H9 (cell line): ENCODE data around the gene LRRFIP1. TPM values are rescaled to one million over a fixed set of nuclear protein-coding genes. Genes with fewer than 3 reads are reported as not detected.

Source experiments
- DNase-seq: peaks from one replicate; pipeline ENCODE4 v3.0.0-alpha.2; 2017
- H2AFZ ChIP-seq: one replicate; pipeline ENCODE4 v1.6.1; 2013; ENCODE audit warnings: mild to moderate bottlenecking, low read length, control low read depth, moderate library complexity
- H2AK5ac ChIP-seq: 2 replicates; pipeline ENCODE4 v1.6.1; 2013; ENCODE audit warnings: low read length, control low read depth, mixed read lengths; ENCODE audit not compliant: insufficient read length
- H2BK120ac ChIP-seq: one replicate; pipeline ENCODE4 v1.6.1; 2013; ENCODE audit warnings: low read depth, mild to moderate bottlenecking, low read length, control low read depth, inconsistent platforms; ENCODE audit not compliant: poor library complexity, severe bottlenecking
- H2BK12ac ChIP-seq: 2 replicates; pipeline ENCODE4 v1.6.1; 2013; ENCODE audit warnings: low read length, control low read depth, mixed read lengths, low read depth; ENCODE audit not compliant: insufficient read length
- H2BK15ac ChIP-seq: 2 replicates; pipeline ENCODE4 v1.6.1; 2013; ENCODE audit warnings: low read depth, low read length, control low read depth
- H2BK20ac ChIP-seq: one replicate; pipeline ENCODE4 v1.6.1; 2013; ENCODE audit warnings: low read depth, mild to moderate bottlenecking, low read length, control low read depth, inconsistent platforms; ENCODE audit not compliant: poor library complexity, severe bottlenecking
- H2BK5ac ChIP-seq: 2 replicates; pipeline ENCODE4 v1.6.1; 2013; ENCODE audit warnings: low read length, control low read depth, mixed read lengths; ENCODE audit not compliant: insufficient read length
- H3K14ac ChIP-seq: 2 replicates; pipeline ENCODE4 v1.6.1; 2013; ENCODE audit warnings: low read length, control low read depth; ENCODE audit not compliant: insufficient read depth
- H3K18ac ChIP-seq: 2 replicates; pipeline ENCODE4 v1.6.1; 2013; ENCODE audit warnings: low read depth, mild to moderate bottlenecking, mixed read lengths, low read length, control low read depth; ENCODE audit not compliant: insufficient read length
- H3K23ac ChIP-seq: 2 replicates; pipeline ENCODE4 v1.6.1; 2013; ENCODE audit warnings: low read length, control low read depth, mixed read lengths, low read depth; ENCODE audit not compliant: insufficient read length
- H3K23me2 ChIP-seq: 2 replicates; pipeline ENCODE4 v1.6.1; 2013; ENCODE audit warnings: low read depth, mild to moderate bottlenecking, mixed read lengths, low read length, control low read depth; ENCODE audit not compliant: insufficient read length, poor library complexity, severe bottlenecking
- H3K27ac ChIP-seq: 2 replicates; pipeline ENCODE4 v1.5.1; 2013; ENCODE audit warnings: low read length, control low read depth, mixed read lengths, low read depth; ENCODE audit not compliant: insufficient read length
- H3K27me3 ChIP-seq: 2 replicates; pipeline ENCODE4 v1.6.1; 2013; ENCODE audit warnings: low read length, control low read depth, inconsistent platforms; ENCODE audit not compliant: insufficient read depth
- H3K4ac ChIP-seq: 2 replicates; pipeline ENCODE4 v1.6.1; 2013; ENCODE audit warnings: low read depth, mild to moderate bottlenecking, control low read depth, inconsistent platforms, low read length, moderate library complexity
- H3K4me1 ChIP-seq: 2 replicates; pipeline ENCODE4 v1.6.1; 2013; ENCODE audit warnings: low read length, control low read depth, inconsistent platforms; ENCODE audit not compliant: insufficient read depth
- H3K4me2 ChIP-seq: 2 replicates; pipeline ENCODE4 v1.6.1; 2013; ENCODE audit warnings: low read length, control low read depth, mixed read lengths; ENCODE audit not compliant: insufficient read length, insufficient read depth
- H3K56ac ChIP-seq: 2 replicates; pipeline ENCODE4 v1.6.1; 2013; ENCODE audit warnings: low read depth, mild to moderate bottlenecking, mixed read lengths, low read length, control low read depth; ENCODE audit not compliant: insufficient read length
- H3K79me1 ChIP-seq: 2 replicates; pipeline ENCODE4 v1.6.1; 2013; ENCODE audit warnings: low read depth, mild to moderate bottlenecking, moderate library complexity, low read length, control low read depth, inconsistent platforms; ENCODE audit not compliant: insufficient read depth, poor library complexity, severe bottlenecking
- H3K79me2 ChIP-seq: 2 replicates; pipeline ENCODE4 v1.6.1; 2013; ENCODE audit warnings: low read length, control low read depth, inconsistent platforms; ENCODE audit not compliant: insufficient read depth
- H3K9ac ChIP-seq: 2 replicates; pipeline ENCODE4 v1.6.1; 2013; ENCODE audit warnings: low read length, control low read depth, mixed read lengths; ENCODE audit not compliant: insufficient read length; ENCODE audit errors: extremely low read depth
- H3K9me3 ChIP-seq: one replicate; pipeline ENCODE4 v1.6.1; 2013; ENCODE audit warnings: low read depth, low read length, inconsistent platforms; ENCODE audit not compliant: control insufficient read depth
- H3T11ph ChIP-seq: one replicate; pipeline ENCODE4 v1.6.1; 2013; ENCODE audit warnings: mild to moderate bottlenecking, low read length, control low read depth, inconsistent platforms
- H4K20me1 ChIP-seq: one replicate; pipeline ENCODE4 v1.6.1; 2013; ENCODE audit not compliant: control insufficient read depth, insufficient read length, insufficient read depth
- H4K5ac ChIP-seq: 2 replicates; pipeline ENCODE4 v1.6.1; 2013; ENCODE audit warnings: low read depth, mild to moderate bottlenecking, mixed read lengths, low read length, control low read depth; ENCODE audit not compliant: insufficient read length
- H4K8ac ChIP-seq: replicated peaks from 2 replicates; pipeline ENCODE4 v1.6.1; 2013; ENCODE audit warnings: low read length, control low read depth, mixed read lengths, low read depth; ENCODE audit not compliant: insufficient read length
- H4K91ac ChIP-seq: 2 replicates; pipeline ENCODE4 v1.6.1; 2013; ENCODE audit warnings: low read depth, mild to moderate bottlenecking, moderate library complexity, mixed read lengths, low read length, control low read depth; ENCODE audit not compliant: insufficient read length
- H3K27ac Mint-ChIP-seq, 3 experiments: 2 replicates in 2 of 3; 3 replicates in 1 of 3; pipeline ENCODE4 v1.8.0; 2020 to 2021; ENCODE audit warnings: mixed read lengths in 3 of 3, mild to moderate bottlenecking in 1 of 3, moderate library complexity in 1 of 3
- H3K27me3 Mint-ChIP-seq: 2 replicates; pipeline ENCODE4 v1.8.0; 2021; ENCODE audit warnings: low read depth, mild to moderate bottlenecking, moderate library complexity, mixed read lengths
- H3K36me3 Mint-ChIP-seq, 3 experiments: 2 replicates in 2 of 3; 3 replicates in 1 of 3; pipeline ENCODE4 v1.8.0; 2020 to 2021; ENCODE audit warnings: low read depth in 3 of 3, mixed read lengths in 3 of 3; ENCODE audit not compliant: insufficient read depth in 1 of 3
- H3K4me1 Mint-ChIP-seq, 2 experiments: 2 replicates each; pipeline ENCODE4 v1.8.0; 2020; ENCODE audit warnings: mixed read lengths in 2 of 2
- H3K4me3 Mint-ChIP-seq, 2 experiments: 2 replicates in 1 of 2; 3 replicates in 1 of 2; pipeline ENCODE4 v1.8.0; 2020 to 2021; ENCODE audit warnings: mild to moderate bottlenecking in 2 of 2, mixed read lengths in 2 of 2, moderate library complexity in 1 of 2
- H3K9me3 Mint-ChIP-seq, 2 experiments: 2 replicates in 1 of 2; 3 replicates in 1 of 2; pipeline ENCODE4 v1.8.0; 2020; ENCODE audit warnings: mild to moderate bottlenecking in 2 of 2, mixed read lengths in 2 of 2, moderate library complexity in 1 of 2
- WGBS: extraction: QIAGEN DNeasy Blood & Tissue Kit; methylation state at CpG from one replicate; pipeline ENCODE4 v1.1.7; 2013; ENCODE audit warnings: missing lambda C conversion rate, low lambda C conversion rate, mixed read lengths; ENCODE audit not compliant: insufficient read length; ENCODE audit errors: extremely low coverage; 5-methylcytosine and 5-hydroxymethylcytosine counted together
- total RNA-seq: library from RNA; stranded (reverse); gene quantifications from 2 replicates; pipeline ENCODE4 v1.2.1, GENCODE V29; 2021
- TF ChIP-seq, protein P1 (sequence below): fragments of 200-600 bp; sonication (generic); conservative IDR thresholded peaks from 3 replicates; pipeline ENCODE4 v1.8.0; 2021; ENCODE audit warnings: antibody characterized with exemption, mild to moderate bottlenecking

Gene LRRFIP1
- total RNA-seq, 1 experiment from 2014 or later = 38.5 TPM

- no peaks in the 10 kb centered on the region for H3K79me1 ChIP-seq
- H3K14ac ChIP-seq = no peak overlapping the region
- no peak overlapping the region for H3K27ac ChIP-seq
- no peak overlapping the region for H3K23ac ChIP-seq
- no peak overlapping the region for H2BK5ac ChIP-seq
- no peaks in the 10 kb centered on the region for H3K79me2 ChIP-seq
- H3K9me3 ChIP-seq = no peaks in the 10 kb centered on the region
- no peak overlapping the region for H2AK5ac ChIP-seq
- H3K36me3 Mint-ChIP-seq = peaks cover 16 to 30% (median 27%) of the 10 kb centered on the region in 3 experiments
- no peaks in the 10 kb centered on the region for H3K23me2 ChIP-seq
- H3K9ac ChIP-seq = no peak overlapping the region
- no peak overlapping the region for H2BK120ac ChIP-seq
- H3K4me2 ChIP-seq = no peak overlapping the region
- H3K9me3 Mint-ChIP-seq = peaks cover 11 to 17% of the 10 kb centered on the region in 2 experiments; a peak in 4 of 5 replicates
- no peak overlapping the region for H4K5ac ChIP-seq
- WGBS = no CpG with 5 or more reads among the region's 7 CpGs
- H4K8ac ChIP-seq = no peak overlapping the region
- H4K91ac ChIP-seq = no peak overlapping the region
- H3K4me1 Mint-ChIP-seq = peaks cover 4 to 7% of the 10 kb centered on the region in 2 experiments
- no peaks in the 10 kb centered on the region for H4K20me1 ChIP-seq
- H3K4me3 Mint-ChIP-seq = no peak overlapping the region
- H3K56ac ChIP-seq = no peak overlapping the region
- TF ChIP-seq, protein P1, sequence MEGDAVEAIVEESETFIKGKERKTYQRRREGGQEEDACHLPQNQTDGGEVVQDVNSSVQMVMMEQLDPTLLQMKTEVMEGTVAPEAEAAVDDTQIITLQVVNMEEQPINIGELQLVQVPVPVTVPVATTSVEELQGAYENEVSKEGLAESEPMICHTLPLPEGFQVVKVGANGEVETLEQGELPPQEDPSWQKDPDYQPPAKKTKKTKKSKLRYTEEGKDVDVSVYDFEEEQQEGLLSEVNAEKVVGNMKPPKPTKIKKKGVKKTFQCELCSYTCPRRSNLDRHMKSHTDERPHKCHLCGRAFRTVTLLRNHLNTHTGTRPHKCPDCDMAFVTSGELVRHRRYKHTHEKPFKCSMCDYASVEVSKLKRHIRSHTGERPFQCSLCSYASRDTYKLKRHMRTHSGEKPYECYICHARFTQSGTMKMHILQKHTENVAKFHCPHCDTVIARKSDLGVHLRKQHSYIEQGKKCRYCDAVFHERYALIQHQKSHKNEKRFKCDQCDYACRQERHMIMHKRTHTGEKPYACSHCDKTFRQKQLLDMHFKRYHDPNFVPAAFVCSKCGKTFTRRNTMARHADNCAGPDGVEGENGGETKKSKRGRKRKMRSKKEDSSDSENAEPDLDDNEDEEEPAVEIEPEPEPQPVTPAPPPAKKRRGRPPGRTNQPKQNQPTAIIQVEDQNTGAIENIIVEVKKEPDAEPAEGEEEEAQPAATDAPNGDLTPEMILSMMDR = no peak
- DNase-seq = no peak
- no peak overlapping the region for H3K4ac ChIP-seq
- H2BK12ac ChIP-seq = no peak overlapping the region
- no peak overlapping the region for H2AFZ ChIP-seq
- H3K27me3 ChIP-seq = no peaks in the 10 kb centered on the region
- no peaks in the 10 kb centered on the region for H3K4me1 ChIP-seq
- H3K27me3 Mint-ChIP-seq = no peaks in the 10 kb centered on the region
- H3K18ac ChIP-seq = no peak overlapping the region
- H2BK20ac ChIP-seq = no peak overlapping the region
- no peak overlapping the region for H2BK15ac ChIP-seq
- H3K27ac Mint-ChIP-seq = no peak overlapping the region
- H3T11ph ChIP-seq = no peak overlapping the region
These were observed 54.8 kb downstream of the LRRFIP1 start for GRCh38 chr2:237682151-237682550.
